Measurements from ENCODE around the gene KCNH3. TPM values are rescaled to one million over a fixed set of nuclear protein-coding genes. Genes with fewer than 3 reads are reported as not detected.

KCNH3 gene
- total RNA-seq, 1 donor from 2014 or later = 0.41 TPM

DNA sequence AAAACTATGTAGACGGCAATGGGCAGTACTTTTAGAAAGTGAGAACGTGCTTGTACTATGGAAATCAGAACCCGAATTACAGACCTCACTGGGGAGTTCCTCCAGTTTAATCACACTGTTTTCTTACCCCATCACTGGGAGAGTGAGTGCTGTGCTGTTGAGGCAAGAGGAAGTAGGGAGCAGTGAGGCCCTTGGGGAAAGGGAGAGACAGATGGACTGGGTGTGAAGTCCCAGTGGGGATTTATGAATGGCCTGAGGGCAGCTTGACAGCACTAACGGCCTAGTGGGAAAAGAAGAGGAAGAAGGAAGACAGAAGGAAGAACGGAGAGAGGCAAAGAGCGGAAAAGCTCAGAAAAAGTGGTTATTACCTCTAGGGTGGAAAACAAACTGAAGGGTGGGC lies 23.4 kb downstream of the KCNH3 start:
- TF ChIP-seq, protein P1, sequence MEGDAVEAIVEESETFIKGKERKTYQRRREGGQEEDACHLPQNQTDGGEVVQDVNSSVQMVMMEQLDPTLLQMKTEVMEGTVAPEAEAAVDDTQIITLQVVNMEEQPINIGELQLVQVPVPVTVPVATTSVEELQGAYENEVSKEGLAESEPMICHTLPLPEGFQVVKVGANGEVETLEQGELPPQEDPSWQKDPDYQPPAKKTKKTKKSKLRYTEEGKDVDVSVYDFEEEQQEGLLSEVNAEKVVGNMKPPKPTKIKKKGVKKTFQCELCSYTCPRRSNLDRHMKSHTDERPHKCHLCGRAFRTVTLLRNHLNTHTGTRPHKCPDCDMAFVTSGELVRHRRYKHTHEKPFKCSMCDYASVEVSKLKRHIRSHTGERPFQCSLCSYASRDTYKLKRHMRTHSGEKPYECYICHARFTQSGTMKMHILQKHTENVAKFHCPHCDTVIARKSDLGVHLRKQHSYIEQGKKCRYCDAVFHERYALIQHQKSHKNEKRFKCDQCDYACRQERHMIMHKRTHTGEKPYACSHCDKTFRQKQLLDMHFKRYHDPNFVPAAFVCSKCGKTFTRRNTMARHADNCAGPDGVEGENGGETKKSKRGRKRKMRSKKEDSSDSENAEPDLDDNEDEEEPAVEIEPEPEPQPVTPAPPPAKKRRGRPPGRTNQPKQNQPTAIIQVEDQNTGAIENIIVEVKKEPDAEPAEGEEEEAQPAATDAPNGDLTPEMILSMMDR (IDR thresholded peaks at IDR 0.05; ENCODE audit: borderline replicate concordance) = no peak
- Histone ChIP-seq H3K9me3 (replicated peaks) (no peaks in the 10 kb centered on the region), H3K36me3 (peaks cover 86% of the 10 kb centered on the region), H3K27me3 (ENCODE audit: low read depth) (no peaks in the 10 kb centered on the region), H3K4me1 (peaks cover 63% of the 10 kb centered on the region), H3K27ac (replicated peaks) (no peak overlapping the region), H3K4me3 (no peak overlapping the region)
- intact Hi-C loops (cut with micrococcal nuclease) = no loop called here
- DNase-seq = no peak

DNA sequence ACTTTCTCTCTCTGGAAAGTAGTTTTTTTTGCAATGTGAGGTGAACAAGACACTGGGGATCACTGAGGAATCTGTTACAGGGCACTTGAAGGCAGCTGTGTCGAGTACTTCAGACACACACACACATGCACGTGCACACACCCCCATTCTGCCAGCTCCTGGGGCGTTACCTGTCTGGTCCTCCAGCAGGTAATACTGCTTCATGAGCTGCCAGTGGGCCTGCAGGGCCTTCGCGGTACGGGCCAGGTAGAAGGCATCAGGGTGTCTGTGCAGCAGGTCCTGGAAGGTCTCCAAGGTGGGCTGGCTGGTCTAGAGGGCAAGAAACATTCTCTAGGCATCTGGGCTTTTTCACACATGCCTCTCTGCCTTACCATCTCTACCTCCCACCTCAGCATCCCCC lies 24.0 kb downstream of the KCNH3 start:
- no peak overlapping the region for H3K4me3 ChIP-seq
- intact Hi-C loops (cut with micrococcal nuclease) = no loop called here
- H3K9me3 ChIP-seq (replicated peaks) = no peaks in the 10 kb centered on the region
- no peaks in the 10 kb centered on the region for H3K27me3 ChIP-seq (ENCODE audit: low read depth)
- TF ChIP-seq, protein P1 (IDR thresholded peaks at IDR 0.05; ENCODE audit: borderline replicate concordance) = no peak
- H3K4me1 ChIP-seq = peaks cover 64% of the 10 kb centered on the region
- H3K36me3 ChIP-seq = peaks cover 80% of the 10 kb centered on the region
- no peak overlapping the region for H3K27ac ChIP-seq (replicated peaks)
- DNase-seq = no peak

DNA sequence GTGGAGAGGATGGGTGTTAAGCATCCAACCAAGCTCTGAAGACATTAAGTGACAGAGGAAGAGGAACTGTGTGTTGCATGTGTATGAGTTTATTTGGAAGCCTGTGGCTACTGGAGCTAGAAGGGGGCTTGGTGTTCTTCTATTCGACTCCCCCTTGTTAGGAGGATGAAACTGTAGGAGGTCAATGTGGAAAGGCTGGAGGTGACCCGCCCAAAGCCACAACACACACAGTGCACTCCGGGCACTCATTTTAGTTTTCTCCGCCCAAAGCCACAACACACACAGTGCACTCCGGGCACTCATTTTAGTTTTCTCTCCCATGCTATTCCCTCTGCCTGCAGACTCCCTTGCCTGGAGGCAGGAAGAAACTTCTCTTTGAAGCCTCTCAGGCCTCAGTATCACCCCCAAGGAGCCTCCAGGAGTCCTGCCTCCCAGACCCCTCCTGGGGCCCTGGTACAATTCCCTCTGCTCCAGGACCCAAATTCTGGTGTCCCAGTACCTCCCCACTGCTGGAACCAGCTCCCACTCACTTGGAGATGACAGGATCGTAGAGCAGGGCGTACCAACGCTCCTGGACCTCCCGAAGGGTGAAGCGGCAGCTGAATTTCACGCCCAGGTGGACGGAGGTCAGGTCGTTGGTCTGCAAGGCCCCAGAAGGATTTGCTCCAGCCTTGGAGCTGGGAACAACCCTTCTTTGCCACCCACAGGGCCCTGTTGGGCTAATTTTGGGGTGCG lies 25.3 kb downstream of the KCNH3 start:
- Histone ChIP-seq H3K9me3 (replicated peaks) (no peaks in the 10 kb centered on the region), H3K4me1 (peaks cover 64% of the 10 kb centered on the region), H3K27ac (replicated peaks) (peak overlapping the region; percentile 97), H3K36me3 (peaks cover 67% of the 10 kb centered on the region), H3K27me3 (ENCODE audit: low read depth) (no peaks in the 10 kb centered on the region), H3K4me3 (peak overlapping the region; percentile 92)
- DNase-seq = no peak
- intact Hi-C loops (cut with micrococcal nuclease) = no loop called here
- TF ChIP-seq, protein P1 (IDR thresholded peaks at IDR 0.05; ENCODE audit: borderline replicate concordance) = no peak

DNA sequence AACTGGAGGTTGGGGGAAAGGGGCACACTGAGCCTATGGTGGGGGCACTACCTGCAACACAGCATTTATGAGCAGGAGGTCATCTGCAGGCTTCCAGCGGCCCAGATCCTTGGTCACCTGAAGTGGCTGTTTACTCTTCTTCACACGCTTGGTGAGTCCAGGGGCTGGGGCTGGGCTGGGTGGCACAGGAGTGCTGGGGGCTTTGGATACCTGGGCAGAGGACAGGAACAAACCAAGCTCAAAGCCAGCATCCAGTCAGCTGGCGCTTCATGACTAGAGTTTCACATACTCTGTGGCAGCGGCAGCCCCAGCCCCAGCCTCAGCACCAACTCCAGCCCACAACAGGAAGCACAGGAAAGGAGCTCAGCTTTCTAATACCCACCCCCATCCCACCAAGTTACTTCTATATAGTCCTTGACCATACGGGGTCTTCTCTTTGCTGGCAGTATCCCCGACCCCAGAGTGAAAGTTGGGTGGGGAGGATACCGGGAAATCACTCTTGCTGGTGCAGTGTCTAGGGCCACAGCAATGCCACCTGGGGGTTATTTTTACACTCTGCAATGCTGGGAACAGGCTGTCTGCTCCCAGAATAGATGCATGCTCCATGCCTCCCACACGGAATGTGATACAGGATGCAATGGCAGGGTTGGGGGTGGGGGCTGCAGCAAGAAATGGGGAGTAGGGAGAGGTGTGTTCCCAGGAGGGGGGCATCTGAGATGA lies 26.0 kb downstream of the KCNH3 start:
- intact Hi-C loops (cut with micrococcal nuclease) = no loop called here
- Histone ChIP-seq H3K4me1 (peaks cover 70% of the 10 kb centered on the region), H3K36me3 (peaks cover 60% of the 10 kb centered on the region), H3K4me3 (peak overlapping the region; percentile 92), H3K27ac (replicated peaks) (peak overlapping the region; percentile 97), H3K27me3 (ENCODE audit: low read depth) (no peaks in the 10 kb centered on the region), H3K9me3 (replicated peaks) (no peaks in the 10 kb centered on the region)
- TF ChIP-seq, protein P1 (IDR thresholded peaks at IDR 0.05; ENCODE audit: borderline replicate concordance) = peak; percentile 10
- peak; percentile 49 for DNase-seq

DNA sequence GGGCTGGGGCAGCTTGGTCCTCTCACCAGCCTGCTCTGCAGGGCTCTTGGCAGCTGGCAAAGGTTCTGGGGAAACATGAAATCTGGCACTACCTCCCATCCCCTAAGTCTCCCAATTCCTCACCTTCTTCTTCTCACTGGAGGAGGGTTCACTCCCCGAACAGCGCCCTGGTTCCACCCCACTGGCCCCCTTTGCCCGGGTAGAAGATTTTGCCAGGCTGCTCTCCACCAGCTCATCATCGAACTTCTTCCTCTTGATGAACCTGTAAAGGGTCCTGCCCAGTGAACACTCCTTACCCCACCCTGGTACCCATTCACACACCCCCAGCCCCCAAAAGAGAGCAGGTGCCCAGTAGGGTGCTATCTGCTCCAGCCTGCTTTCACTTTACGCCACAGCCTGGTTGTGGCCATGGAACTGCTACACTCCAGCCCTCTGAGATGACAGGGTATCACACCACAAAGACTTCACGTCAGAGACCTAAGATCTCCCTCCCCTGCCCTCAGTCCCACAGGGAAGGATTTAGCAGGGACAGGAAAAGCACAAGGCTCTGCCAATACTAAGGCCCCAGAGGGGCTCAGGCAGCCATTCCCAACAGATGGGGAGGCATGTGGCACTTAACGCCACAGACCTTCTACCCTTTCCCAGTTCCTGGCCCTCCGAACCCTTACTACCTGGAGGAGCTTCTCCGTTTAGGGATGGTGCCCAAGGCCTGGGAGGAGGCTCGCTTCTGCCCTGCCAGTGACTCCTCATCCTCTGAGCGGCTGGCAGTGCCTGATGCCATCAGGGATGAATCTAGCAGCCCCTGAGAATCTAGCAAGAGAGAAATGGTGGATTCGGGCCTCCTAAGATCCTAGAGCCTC lies 26.8 kb downstream of the KCNH3 start:
- Histone ChIP-seq H3K9me3 (replicated peaks) (no peaks in the 10 kb centered on the region), H3K36me3 (peaks cover 52% of the 10 kb centered on the region), H3K4me1 (peaks cover 75% of the 10 kb centered on the region), H3K4me3 (peak overlapping the region; percentile 92), H3K27ac (replicated peaks) (peak overlapping the region; percentile 97), H3K27me3 (ENCODE audit: low read depth) (no peaks in the 10 kb centered on the region)
- DNase-seq = no peak
- intact Hi-C loops (cut with micrococcal nuclease) = no loop called here
- TF ChIP-seq, protein P1 (IDR thresholded peaks at IDR 0.05; ENCODE audit: borderline replicate concordance) = no peak

Measured in left ventricle myocardium inferior (tissue), 1 donor.